Gastrocnemius medialis (tissue), 4 donors: Measurements from ENCODE around the gene CDSN. TPM values are rescaled to one million over a fixed set of nuclear protein-coding genes. Genes with fewer than 3 reads are reported as not detected.

Experiments used
- ATAC-seq, 2 donors: fragments of 150-250 bp; one replicate each; pipeline ENCODE4 v1.9.1; 2016
- DNase-seq, 2 donors: peaks; one replicate each; pipeline ENCODE4 v3.0.0-alpha.2; 2019
- H3K27ac ChIP-seq, 4 donors: fragments of 200-600 bp; sonication (generic); 1 replicate in 1 of 4; 2 replicates in 3 of 4; pipeline ENCODE4 v1.5.1; 2016 to 2018; ENCODE audit warnings: mild to moderate bottlenecking in 2 of 4, moderate library complexity in 1 of 4
- H3K27me3 ChIP-seq, 3 donors: fragments of 200-600 bp; sonication (generic) in 2 of 3; 1 replicate in 1 of 3; 2 replicates in 2 of 3; pipeline versions ENCODE4 v1.5.1 to v1.6.0; 2016 to 2019; ENCODE audit warnings: mild to moderate bottlenecking in 1 of 3, moderate library complexity in 1 of 3
- H3K36me3 ChIP-seq, 2 donors: fragments of 200-600 bp; sonication (generic) in 1 of 2; one replicate each; pipeline ENCODE4 v1.5.1; 2017 to 2018
- H3K4me1 ChIP-seq, 2 donors: fragments of 200-600 bp; sonication (generic) in 1 of 2; one replicate each; pipeline ENCODE4 v1.5.1; 2016 to 2017; ENCODE audit warnings: mild to moderate bottlenecking in 2 of 2
- H3K4me3 ChIP-seq, 4 donors: fragments of 200-600 bp; sonication (generic) in 3 of 4; 1 replicate in 1 of 4; 2 replicates in 3 of 4; pipeline ENCODE4 v1.5.1; 2016 to 2019; ENCODE audit warnings: mild to moderate bottlenecking in 2 of 4
- H3K9me3 ChIP-seq, 3 donors: fragments of 200-600 bp; sonication (generic) in 2 of 3; 1 replicate in 1 of 3; 2 replicates in 2 of 3; pipeline ENCODE4 v1.5.1; 2016 to 2019
- POLR2A ChIP-seq, 2 donors: fragments of 450-650 bp; IDR thresholded peaks; one replicate each; pipeline ENCODE4 v1.6.1; 2017; ENCODE audit warnings: antibody characterized with exemption in 2 of 2, mild to moderate bottlenecking in 2 of 2, moderate library complexity in 2 of 2
- in situ Hi-C, 4 donors: fragments of 200-750 bp; cut with MboI; loops; one replicate each; pipeline versions ENCODE4 v1.15.0 to v1.8.0; 2017; ENCODE audit warnings: low sequenced_read_pairs in 4 of 4
- intact Hi-C: fragments of 100-400 bp; cut with DNase I; formaldehyde crosslinking; loops from one replicate; pipeline ENCODE4 v1.15.1; 2023; ENCODE audit warnings: low total_unique reads
- total RNA-seq, 4 donors: library from RNA; depleted of rRNA; stranded (reverse); fragments of >200 nt; gene quantifications; one replicate each; pipeline versions ENCODE4 v1.1.0 to v1.2.3, GENCODE V29; 2016
- TF ChIP-seq, protein P1 (sequence below), 5 experiments: fragments of 450-650 bp in 3 of 5; fragments of 200-600 bp in 2 of 5; sonication (generic) in 2 of 5; IDR thresholded peaks in 4 of 5; conservative IDR thresholded peaks in 1 of 5; 1 replicate in 4 of 5; 2 replicates in 1 of 5; pipeline ENCODE4 v1.5.1; 2016 to 2019; ENCODE audit warnings: antibody characterized with exemption in 5 of 5, mild to moderate bottlenecking in 3 of 5, moderate library complexity in 3 of 5

CDSN gene
- total RNA-seq, 4 donors from 2014 or later: not detected

DNA sequence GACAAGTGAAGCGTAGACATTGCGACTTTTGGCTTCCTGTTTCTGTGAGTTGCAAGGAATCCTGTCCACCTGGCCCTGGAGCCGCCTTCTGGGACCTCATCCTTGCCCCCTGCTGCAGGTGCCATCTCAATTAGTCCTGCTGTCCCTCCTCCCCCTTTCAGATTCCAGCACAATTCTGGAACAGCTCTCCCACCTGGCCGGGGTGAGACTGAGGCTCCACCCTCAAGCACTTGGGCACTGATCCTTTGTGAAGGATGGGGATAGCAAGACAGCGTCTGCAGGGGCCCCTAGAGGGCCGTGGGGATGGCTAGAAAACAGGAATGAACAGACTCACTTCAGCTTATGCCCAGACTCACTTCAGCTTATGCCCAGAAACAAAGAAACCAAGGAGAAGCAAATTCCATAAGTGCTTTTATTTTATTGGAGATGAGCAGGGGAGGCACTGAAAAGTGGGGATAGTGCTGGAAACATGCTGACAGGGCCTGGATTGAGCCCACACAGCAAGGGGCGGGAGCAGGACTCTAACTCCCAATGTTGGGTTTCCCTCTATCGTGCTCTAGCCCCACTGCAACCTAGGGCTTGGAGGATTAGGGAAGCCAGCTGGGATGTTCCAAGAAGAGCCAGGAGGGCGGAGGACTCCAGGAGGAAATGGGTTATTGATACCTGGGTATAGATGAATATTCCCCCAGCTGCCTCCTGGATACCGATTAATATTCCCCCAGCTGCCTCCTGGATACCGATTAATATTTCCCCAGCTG lies 9.2 kb downstream of the CDSN start:
- Histone ChIP-seq H3K27ac (no peak overlapping the region), H3K27me3 (peaks cover 0 to 8% (median 0%) of the 10 kb centered on the region in 3 donors), H3K9me3 (no peaks in the 10 kb centered on the region), H3K4me3 (no peak overlapping the region), H3K36me3 (no peaks in the 10 kb centered on the region), H3K4me1 (peaks cover 0 to 11% of the 10 kb centered on the region in 2 donors)
- ATAC-seq (no peak), DNase-seq (no peak)
- in situ Hi-C loops: no loop called here
- intact Hi-C loops: no loop called here
- TF ChIP-seq, protein P1, sequence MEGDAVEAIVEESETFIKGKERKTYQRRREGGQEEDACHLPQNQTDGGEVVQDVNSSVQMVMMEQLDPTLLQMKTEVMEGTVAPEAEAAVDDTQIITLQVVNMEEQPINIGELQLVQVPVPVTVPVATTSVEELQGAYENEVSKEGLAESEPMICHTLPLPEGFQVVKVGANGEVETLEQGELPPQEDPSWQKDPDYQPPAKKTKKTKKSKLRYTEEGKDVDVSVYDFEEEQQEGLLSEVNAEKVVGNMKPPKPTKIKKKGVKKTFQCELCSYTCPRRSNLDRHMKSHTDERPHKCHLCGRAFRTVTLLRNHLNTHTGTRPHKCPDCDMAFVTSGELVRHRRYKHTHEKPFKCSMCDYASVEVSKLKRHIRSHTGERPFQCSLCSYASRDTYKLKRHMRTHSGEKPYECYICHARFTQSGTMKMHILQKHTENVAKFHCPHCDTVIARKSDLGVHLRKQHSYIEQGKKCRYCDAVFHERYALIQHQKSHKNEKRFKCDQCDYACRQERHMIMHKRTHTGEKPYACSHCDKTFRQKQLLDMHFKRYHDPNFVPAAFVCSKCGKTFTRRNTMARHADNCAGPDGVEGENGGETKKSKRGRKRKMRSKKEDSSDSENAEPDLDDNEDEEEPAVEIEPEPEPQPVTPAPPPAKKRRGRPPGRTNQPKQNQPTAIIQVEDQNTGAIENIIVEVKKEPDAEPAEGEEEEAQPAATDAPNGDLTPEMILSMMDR (IDR thresholded peaks at IDR 0.05 in 4 of 5, conservative IDR thresholded peaks at IDR 0.05 in 1 of 5): no peak
- TF ChIP-seq POLR2A (IDR thresholded peaks at IDR 0.05): no peak

DNA sequence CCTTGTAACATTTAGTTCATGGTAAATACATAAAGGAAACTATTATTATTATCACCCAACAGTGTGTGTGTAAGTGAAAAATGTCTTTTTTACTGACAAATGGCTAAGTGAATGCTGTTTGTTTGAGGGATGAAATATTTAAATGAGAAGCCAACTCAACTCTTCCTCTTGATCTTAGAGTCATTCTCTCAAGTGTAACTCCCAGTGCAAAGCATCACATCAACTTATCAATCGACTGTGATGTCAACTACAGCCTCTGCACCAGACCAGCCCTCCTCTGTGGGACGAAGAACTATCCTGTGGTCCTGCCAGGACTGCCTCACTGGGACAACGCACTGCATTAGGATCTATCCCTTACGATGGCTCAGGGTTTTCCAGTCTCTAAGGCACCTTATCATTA lies 13.2 kb downstream of the CDSN start:
- no peak for DNase-seq
- in situ Hi-C loops (no loop called here), intact Hi-C loops (no loop called here)
- TF ChIP-seq POLR2A (IDR thresholded peaks at IDR 0.05): no peak
- TF ChIP-seq, protein P1 (IDR thresholded peaks at IDR 0.05 in 4 of 5, conservative IDR thresholded peaks at IDR 0.05 in 1 of 5): no peak
- H3K36me3 ChIP-seq: no peaks in the 10 kb centered on the region
- no peak for ATAC-seq
- H3K4me3 ChIP-seq: no peak overlapping the region
- no peaks in the 10 kb centered on the region for H3K9me3 ChIP-seq
- no peak overlapping the region for H3K27ac ChIP-seq
- peaks cover 0 to 8% (median 0%) of the 10 kb centered on the region in 3 donors for H3K27me3 ChIP-seq
- no peaks in the 10 kb centered on the region for H3K4me1 ChIP-seq

DNA sequence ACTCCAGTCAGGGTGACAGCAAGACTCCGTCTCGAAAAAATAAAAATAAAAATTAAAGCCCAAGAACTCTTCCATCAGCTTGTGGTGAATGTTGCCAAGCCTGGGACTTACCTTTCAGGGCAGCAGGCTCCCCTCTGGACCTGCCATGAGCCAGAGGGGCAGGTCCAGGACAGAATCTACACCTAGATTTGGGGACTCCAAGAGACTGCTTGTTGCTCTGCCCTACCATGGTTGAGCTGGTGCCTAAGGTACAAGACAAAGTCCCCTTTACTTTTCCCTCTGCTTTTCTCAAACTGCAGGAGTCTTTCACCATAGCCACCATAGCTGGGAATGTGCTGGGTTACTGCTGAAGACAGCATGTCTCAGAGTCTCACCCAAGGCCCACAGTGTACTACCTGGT lies 17.1 kb downstream of the CDSN start:
- ATAC-seq: no peak
- in situ Hi-C loops: no loop called here
- H3K4me1 ChIP-seq: no peaks in the 10 kb centered on the region
- H3K9me3 ChIP-seq: no peaks in the 10 kb centered on the region
- intact Hi-C loops: no loop called here
- no peak overlapping the region for H3K4me3 ChIP-seq
- no peaks in the 10 kb centered on the region for H3K36me3 ChIP-seq
- no peak for DNase-seq
- H3K27me3 ChIP-seq: no peaks in the 10 kb centered on the region
- no peak overlapping the region for H3K27ac ChIP-seq
- TF ChIP-seq, protein P1 (IDR thresholded peaks at IDR 0.05 in 4 of 5, conservative IDR thresholded peaks at IDR 0.05 in 1 of 5): no peak
- TF ChIP-seq POLR2A (IDR thresholded peaks at IDR 0.05): no peak

DNA sequence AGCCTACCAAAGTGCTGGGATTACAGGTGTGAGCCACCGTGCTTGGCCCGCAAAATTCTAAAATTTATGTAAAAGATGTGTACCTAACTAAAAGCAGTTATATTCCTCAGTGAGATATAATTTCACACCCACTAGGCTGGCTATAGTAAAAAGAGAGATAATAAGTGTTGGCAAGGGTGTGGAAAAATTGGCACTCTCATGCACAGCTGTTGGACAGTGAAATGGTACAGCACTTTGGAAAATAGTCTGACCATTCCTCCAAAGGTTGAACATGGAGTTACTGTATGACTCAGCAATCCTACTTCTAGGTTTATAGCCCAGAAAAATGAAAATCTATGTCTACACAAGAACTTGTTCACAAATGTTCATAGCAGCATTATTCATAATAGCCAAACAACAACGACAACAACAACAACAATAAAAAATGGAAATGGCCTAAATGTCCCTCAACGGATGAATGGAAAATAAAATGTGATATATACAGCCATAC lies 21.8 kb downstream of the CDSN start:
- ATAC-seq (no peak), DNase-seq (no peak)
- in situ Hi-C loops (loop anchor here in 2 of 4 donors (25.0 kb wide), 2 partner anchors 436 to 561 kb away; partner anchors contain the start of gene DHX16 (in 1 of the 2)), intact Hi-C loops (no loop called here)
- Histone ChIP-seq H3K27ac (no peak overlapping the region), H3K4me1 (peaks cover 0 to 9% of the 10 kb centered on the region in 2 donors), H3K4me3 (no peak overlapping the region), H3K36me3 (no peaks in the 10 kb centered on the region), H3K27me3 (no peaks in the 10 kb centered on the region), H3K9me3 (no peaks in the 10 kb centered on the region)
- TF ChIP-seq, protein P1 (IDR thresholded peaks at IDR 0.05 in 4 of 5, conservative IDR thresholded peaks at IDR 0.05 in 1 of 5): no peak
- TF ChIP-seq POLR2A (IDR thresholded peaks at IDR 0.05): no peak
